GM10266 (cell line): Measurements from ENCODE around the gene RAC2.

ENCODE experiments used
- DNase-seq: peaks from one replicate; pipeline ENCODE4 v3.0.0; 2012; ENCODE audit errors: extremely low spot score
- CTCF ChIP-seq: IDR thresholded peaks from 2 replicates; pipeline ENCODE4 v1.5.1; 2012; ENCODE audit warnings: mild to moderate bottlenecking, low read depth; ENCODE audit not compliant: control insufficient read depth, insufficient read depth; ENCODE audit errors: missing control alignments

Gene RAC2

DNA sequence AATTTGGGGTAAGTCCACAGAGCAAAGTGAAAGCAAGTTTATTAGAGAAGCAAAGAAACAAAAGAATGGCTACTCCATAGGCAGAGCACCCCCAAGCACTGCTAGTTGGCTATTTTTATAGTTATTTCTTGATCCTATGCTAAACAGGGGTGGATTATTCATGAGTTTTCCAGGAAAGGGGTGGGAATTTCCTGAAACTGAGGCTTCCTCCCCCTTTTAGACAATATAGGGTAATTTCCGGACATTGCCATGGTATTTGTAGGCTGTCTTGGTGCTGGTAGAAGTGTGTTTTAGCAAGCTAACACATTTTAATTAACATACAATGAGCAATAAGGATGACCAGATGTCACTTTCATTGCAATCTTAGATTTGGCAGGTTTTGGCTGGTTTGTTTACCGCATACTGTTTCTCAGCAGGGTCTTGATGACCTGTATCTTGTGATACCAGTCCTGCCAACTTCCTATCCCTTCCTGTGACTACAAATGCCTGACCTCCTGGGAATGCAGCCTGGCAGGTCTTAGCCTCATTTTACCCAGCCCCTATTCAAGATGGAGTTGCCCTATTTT, 55.1 kb downstream of the RAC2 start:
- no peak for TF ChIP-seq CTCF
- DNase-seq, result no peak

DNA sequence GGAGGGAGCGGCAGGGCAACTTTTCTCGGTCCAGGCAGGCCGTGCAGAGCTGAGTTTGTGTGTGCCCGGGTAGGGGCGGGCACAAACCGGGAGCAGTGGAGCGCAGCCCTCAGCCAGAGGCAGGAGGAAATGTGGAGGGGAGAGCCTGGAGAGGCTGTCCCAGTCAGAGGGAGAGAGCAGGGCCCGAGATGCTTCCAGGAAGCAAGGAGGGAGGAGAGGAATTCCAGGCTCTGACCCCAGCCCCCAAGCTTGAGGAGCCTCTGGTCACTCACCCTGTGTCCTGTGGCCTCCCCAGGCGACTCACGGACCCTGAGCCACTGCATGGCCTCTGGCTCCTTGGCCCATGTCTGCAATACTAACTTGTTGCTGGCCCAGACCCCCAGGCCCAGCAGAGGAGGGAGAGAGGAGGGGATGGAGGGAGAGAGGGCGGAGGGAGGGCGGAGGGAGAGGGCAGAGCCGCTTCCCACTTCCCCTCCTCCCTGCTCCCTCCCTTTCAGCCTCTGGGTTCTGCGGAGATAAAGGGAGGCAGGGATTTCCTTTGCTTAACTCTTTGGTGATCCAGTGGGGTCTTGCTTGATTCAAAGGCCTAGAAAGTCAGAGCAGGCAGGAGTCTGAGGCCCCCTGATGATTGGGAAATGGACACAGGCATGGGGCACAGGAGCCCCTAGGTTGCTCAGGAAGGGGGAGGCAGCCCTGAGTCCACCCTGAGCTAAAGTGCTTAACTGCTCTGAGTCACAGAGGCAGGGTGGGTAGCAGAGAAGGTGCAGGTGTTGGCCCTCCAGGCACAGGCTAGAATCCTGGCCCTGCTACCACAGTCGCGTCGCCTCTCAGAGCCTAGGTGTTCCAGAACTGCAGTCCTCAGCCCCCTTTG, 55.9 kb downstream of the RAC2 start, which contains the start of gene C1QTNF6:
C1QTNF6 (minus strand) TSS at position 357 of the 871 bp plus-strand sequence; CDS start at position 323, 34 bp downstream.
- no peak for DNase-seq
- TF ChIP-seq CTCF, result no peak

- DNase-seq, result no peak
- TF ChIP-seq CTCF, result no peak
Measured at GRCh38 chr22:37187552-37187890, 56.5 kb downstream of the RAC2 start.

- TF ChIP-seq CTCF, result no peak
- DNase-seq, result no peak
Measured at GRCh38 chr22:37186997-37187522, 57.0 kb downstream of the RAC2 start.

- DNase-seq, result peak; percentile 83
- TF ChIP-seq CTCF, result no peak
Measured at GRCh38 chr22:37186228-37186996, 57.7 kb downstream of the RAC2 start.

- TF ChIP-seq CTCF, result no peak
Measured at GRCh38 chr22:37185646-37186227, 58.3 kb downstream of the RAC2 start.

More at GRCh38 chr22:37185646-37186227, 58.3 kb downstream of the RAC2 start:
- DNase-seq, result no peak
